ENCODE measurements around the gene CTAGE1.
"Not testable (repeated sequence)": the region's sequence is repeated elsewhere in the genome, so short reads cannot be mapped to it uniquely, and the experiment has no call there.

CTAGE1 gene

GRCh38 chr18:22417496-22418188, at the start of gene CTAGE1:
TSS of gene CTAGE1 (minus strand) at chr18:22417915. CDS start at chr18:22417811, 104 bp downstream.
- no peak for DNase-seq (ENCODE audit: low read depth in 2 of 2, low spot score in 1 of 2)

DNA sequence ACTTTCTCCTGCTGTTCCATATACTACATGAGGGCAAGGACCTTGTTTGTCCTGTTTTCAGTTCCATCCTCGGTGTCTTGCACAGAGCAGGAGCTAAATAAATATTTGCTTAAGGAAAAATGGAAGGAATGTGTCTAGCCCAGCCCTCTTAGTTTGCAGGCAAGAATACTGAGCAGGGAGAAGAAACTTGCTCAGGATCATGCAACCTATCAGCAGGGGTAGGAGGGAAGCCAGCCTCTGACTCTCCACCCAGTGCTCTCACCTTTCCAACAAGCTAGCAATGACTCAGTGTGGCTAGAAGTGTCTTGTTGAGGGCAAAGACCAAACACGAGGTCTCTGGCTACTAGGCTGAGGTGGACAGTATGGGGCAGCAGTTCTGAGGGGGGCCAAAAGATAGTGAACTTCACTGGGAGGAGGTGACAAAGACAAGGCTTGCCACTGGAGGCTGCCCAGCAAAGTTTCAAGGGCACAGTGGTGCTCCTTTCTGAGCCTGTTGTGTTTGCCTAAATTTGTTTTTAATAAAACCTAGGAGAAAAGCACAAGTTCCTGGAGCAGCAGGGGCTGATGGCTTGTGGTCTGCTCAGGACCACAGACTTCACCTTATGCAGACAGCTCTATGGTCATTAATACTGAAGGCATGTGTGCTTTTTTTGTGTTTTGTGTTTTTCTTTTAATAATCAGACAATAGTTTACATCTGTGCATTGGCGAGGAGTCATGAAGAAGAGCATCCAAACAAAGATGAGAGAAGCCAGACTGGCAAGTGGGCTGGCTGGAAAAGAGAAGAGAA, 49.1 kb upstream of the CTAGE1 start:
- DNase-seq (ENCODE audit: low read depth in 2 of 2, low spot score in 1 of 2) = no peak

DNA sequence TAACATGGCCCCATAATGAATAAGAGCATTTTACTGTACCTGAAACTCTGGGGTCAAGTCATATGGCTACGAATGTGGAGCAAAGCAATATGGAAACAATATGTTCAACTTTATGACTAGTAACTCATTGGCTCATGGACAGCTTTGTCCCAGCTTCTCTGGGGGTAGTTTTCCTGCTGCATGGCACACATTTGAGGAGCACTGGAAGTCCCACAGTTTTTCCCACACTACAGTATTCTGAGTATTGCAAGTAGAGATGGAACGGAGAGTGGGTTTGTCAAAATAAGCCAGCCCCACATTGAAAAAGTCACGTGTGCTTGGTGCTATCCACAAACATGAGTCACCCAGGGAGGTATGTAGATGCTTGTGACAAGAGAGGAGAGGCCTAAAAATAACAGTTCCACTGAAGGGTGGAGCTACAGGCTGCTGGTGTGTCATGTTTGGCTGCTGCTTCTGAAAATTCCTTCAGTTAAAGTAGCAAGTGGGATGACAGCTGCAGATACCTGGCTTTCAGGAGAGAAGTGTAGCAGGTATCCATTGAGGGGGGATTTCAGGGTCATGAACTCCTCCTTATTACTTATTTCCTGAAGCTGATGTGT, 48.2 kb upstream of the CTAGE1 start:
- DNase-seq (ENCODE audit: low read depth in 2 of 2, low spot score in 1 of 2) = peak; percentile 15

- DNase-seq (ENCODE audit: low read depth in 2 of 2, low spot score in 1 of 2) = no peak
Observed at GRCh38 chr18:22463076-22463475, 45.4 kb upstream of the CTAGE1 start.

DNA sequence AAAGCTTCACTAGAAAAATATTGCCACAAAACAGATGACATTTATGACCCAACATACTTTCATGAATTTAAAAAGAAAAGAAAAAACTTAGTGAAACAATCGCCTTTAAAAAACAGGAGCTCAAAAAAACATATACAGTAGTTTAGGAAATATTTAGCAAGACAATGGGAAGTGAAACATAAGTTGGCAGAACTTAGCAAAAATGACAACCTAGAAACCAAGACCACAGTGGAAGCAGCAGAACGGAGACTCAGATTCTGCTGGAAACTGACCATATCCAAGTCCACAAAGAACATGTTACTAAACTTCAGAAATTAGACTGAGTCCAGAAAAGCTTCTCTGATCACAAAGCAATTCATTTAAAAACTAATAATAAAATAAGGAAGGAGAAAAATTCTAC, 41.8 kb upstream of the CTAGE1 start:
- no peak for DNase-seq (ENCODE audit: low read depth in 2 of 2, low spot score in 1 of 2)

DNA sequence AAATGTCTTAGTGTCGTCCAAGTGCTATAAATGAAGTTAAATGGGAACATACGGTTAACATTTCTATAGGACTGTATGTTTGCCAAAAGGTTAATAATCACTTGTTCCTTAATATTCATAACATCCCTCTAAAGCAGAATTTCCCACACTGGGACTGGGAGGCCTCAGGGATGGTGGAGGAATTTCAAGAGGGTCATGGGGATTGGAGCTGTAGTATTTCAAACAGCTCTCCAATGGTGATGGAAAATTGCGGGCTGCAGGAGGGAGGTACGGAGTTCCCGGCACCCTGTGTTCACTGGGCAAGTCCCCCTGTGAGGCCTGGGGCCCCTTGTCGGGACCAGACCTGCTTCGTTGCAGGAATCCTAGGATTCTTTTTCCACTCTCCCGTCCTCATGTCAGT, 39.8 kb upstream of the CTAGE1 start:
- no peak for DNase-seq (ENCODE audit: low read depth in 2 of 2, low spot score in 1 of 2)

DNA sequence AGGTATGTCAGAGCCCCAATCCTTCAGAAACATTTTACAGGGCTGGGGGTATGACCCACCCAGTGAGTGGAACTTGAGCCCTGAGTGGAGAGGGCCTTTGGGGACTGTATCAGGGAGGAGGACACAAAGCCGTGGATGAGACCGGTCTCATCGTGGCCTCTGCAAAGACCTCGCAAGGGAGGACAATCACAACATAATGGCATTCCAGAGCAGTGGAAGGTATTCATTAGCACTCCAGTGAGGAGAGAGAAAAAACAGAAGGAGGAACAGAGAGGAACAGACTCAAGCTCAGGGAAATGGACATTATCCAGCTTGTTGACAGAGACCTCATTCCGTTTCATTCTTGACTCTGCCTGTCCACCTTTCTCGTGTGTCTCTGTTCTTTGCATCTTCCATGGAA, 38.8 kb upstream of the CTAGE1 start:
- no peak for DNase-seq (ENCODE audit: low read depth in 2 of 2, low spot score in 1 of 2)

GRCh38 chr18:22456116-22456480, 38.4 kb upstream of the CTAGE1 start:
- DNase-seq (ENCODE audit: low read depth in 2 of 2, low spot score in 1 of 2) = no peak

GRCh38 chr18:22455425-22456115, 37.9 kb upstream of the CTAGE1 start:
- DNase-seq (ENCODE audit: low read depth in 2 of 2, low spot score in 1 of 2) = no peak

DNA sequence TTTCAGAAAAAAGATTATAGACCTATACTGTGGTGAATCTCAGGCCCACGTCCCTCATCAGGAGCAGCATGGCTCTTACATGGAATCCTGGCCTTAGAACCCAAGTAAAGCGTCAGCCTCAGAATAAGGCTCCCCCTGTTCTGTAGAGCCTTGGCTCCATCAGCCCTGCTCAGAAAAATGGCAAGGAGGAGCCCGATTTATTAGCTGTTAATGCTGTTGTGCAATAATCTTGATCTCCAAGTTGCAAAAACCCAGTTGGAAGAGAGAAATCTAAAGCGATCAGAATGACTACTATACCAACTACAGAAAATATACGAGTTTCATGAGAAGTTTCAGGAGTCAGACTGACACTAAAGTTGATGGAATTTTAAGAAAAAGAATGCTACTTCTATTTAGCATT, 35.6 kb upstream of the CTAGE1 start:
- DNase-seq (ENCODE audit: low read depth in 2 of 2, low spot score in 1 of 2) = no peak

- no peak for DNase-seq (ENCODE audit: low read depth in 2 of 2, low spot score in 1 of 2)
Observed at GRCh38 chr18:22452226-22452668, 34.5 kb upstream of the CTAGE1 start.

DNA sequence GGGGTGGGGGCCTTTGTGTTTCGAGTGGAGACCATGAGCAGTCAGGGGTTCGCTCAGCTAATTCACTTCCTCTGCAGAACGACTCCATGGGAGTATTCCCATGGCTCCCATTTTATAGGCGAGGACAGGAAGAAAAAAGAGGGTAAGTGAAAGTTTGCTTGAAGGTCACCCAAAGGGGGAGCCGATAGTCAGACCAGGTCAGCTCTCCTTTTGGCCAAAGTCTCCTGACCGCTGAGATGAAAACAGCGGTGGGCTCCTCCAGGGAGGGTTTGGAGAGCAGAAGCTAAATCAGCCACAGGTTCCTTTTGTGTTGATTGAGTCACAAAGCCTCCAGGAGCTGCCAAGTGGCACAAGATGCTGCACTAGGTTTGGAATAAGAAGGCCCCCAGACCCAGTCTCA, 34.1 kb upstream of the CTAGE1 start:
- DNase-seq (ENCODE audit: low read depth in 2 of 2, low spot score in 1 of 2) = no peak

DNA sequence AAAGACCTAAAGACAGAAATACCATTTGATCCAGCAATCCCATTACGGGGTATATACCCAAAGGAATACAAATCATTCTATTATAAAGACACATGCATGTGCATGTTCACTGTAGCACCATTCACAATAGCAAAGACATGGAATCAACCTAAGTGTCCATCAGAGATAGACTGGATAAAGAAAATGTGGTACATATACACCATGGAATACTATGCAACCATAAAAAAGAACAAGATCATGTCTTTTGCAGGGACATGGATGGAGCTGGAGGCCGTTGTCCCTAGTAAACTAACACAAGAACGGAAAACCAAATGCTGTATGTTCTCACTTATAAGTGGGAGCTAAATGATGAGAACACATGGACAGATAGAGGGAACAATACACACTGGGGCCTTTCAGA, 33.1 kb upstream of the CTAGE1 start:
- DNase-seq (ENCODE audit: low read depth in 2 of 2, low spot score in 1 of 2) = not testable (repeated sequence)

GRCh38 chr18:22450318-22450717, 32.6 kb upstream of the CTAGE1 start:
- DNase-seq (ENCODE audit: low read depth in 2 of 2, low spot score in 1 of 2) = not testable (repeated sequence)

DNA sequence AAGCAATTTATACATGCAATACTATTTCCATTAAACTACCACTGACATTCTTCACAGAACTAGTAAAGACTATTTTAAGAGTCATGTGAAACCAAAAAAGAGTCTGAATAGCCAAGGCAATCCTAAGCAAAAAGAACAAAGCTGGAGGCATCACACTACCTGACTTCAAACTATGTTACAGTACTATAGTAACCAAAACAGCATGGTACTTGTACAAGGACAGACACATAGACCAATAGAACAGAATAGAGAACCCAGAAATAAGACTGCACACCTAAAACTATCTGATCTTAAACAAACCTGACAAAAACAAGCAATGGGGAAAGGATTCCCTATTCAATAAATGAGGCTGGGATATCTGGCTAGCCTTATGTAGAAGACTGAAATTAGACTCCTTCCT, 32.0 kb upstream of the CTAGE1 start:
- not testable (repeated sequence) for DNase-seq (ENCODE audit: low read depth in 2 of 2, low spot score in 1 of 2)

DNA sequence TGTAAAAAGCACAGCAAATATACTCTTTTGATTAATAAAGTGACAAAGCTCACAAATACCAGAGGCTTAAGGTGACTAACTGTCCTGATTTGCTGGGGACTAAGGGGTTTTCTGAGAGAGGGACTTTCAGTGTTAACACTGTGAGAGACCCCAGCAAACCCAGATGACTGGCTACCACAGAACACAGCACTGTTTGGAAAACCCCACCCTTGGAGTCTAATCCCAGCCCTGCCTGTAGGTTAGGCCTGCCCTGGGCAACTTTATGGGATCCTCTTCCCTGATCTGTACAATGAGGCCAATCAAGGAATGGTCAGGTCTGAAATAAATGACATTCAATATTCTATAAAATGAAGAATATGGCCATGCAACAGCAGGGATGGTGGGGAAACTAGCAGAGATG, 30.5 kb upstream of the CTAGE1 start:
- no peak for DNase-seq (ENCODE audit: low read depth in 2 of 2, low spot score in 1 of 2)

DNA sequence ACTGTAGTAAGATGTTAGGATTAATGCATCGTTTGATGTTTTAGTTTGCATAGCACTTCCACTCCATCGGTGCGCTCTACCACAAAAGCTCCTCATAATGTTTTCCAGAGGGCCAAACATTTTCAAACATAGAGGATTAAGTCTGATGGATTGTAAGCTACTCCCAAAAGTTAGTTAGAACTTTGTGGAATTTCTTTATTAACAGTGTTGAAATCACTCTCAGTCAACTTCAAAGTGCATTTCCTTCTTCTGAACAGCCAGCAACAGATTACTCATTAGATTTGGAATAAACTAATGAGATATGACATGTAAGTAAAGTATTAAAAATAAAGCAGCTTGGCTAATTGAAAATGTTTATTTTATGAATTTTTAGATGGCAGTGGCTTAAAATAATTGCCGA, 30.1 kb upstream of the CTAGE1 start:
- no peak for DNase-seq (ENCODE audit: low read depth in 2 of 2, low spot score in 1 of 2)

DNA sequence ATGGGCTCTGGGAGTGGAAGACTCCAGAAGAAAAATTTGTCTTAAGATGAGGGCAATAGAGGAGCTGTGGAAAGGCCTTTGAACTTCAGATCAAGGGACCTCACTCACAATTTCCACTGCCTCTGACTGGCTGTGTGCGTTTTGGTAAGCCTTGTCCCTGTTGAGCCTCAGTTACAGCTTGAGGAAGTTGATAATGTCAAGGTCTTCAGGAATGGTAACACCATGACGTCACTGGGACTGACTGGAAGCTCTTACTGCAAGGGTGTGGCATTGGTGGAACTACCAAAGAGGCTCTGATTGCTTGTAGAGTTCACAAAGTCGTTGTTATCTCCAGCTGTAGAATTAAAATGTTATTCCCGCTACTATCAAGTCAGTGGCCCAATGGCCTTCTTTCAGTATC, 29.2 kb upstream of the CTAGE1 start:
- DNase-seq (ENCODE audit: low read depth in 2 of 2, low spot score in 1 of 2) = no peak

GRCh38 chr18:22446325-22446724, 28.6 kb upstream of the CTAGE1 start:
- DNase-seq (ENCODE audit: low read depth in 2 of 2, low spot score in 1 of 2) = no peak

GRCh38 chr18:22441638-22442037, 23.9 kb upstream of the CTAGE1 start:
- no peak for DNase-seq (ENCODE audit: low read depth in 2 of 2, low spot score in 1 of 2)

DNA sequence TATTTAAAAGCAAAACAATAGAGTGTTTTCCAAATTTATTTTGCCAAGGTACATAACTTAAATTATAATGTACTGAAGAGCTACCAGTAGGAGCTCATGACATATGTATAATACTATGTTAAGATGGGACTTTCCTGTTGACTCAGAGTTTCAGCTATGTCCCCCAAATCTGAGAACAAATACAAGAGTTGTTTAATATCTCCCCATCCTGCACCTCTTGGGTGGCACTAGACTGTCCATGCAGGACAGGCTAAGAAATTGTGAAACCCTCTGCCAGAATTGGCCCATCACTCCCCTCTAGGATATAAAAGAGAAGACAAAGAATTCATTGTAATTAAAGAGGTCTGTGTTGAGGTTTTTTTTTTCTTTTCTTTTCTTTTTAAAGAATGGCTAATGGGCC, 21.7 kb upstream of the CTAGE1 start:
- DNase-seq (ENCODE audit: low read depth in 2 of 2, low spot score in 1 of 2) = no peak

DNA sequence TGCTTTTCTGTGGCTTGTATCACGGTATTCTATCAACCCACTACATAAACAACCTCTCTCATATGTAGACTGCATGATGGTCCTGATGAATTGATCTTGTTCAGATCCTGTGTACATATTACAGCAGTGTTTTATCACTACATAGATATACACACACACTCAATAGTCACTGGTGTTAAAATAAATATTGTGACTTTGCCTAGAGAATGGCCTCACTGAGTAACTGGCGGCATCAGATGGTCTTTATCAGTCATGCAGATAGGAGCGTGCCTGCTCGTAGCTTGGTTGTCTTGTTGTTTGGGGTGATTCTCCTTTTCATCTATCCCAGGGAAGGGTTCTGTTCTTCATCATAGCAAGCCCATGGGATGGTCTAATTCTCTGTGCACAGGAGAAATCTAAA, 18.4 kb upstream of the CTAGE1 start:
- DNase-seq (ENCODE audit: low read depth in 2 of 2, low spot score in 1 of 2) = no peak

Measured in stimulated activated CD8-positive, alpha-beta memory T cell treated with anti-CD3 and anti-CD28 coated beads, Interleukin-4, amount 100 ng/mL, for 1 hour (primary cell).